GM23338 (cell line): ENCODE data around the gene HABP4. TPM values are rescaled to one million over a fixed set of nuclear protein-coding genes. Genes with fewer than 3 reads are reported as not detected.

ENCODE experiments used
- ATAC-seq: fragments of 200-7000 bp; cut with Tn5 transposase; 3 replicates; pipeline ENCODE4 v1.9.1; 2020
- DNase-seq: peaks from one replicate; pipeline ENCODE4 v3.0.0-alpha.2; 2015; ENCODE audit warnings: low spot score
- H2AFZ ChIP-seq: fragments of 200-600 bp; sonication (generic); 2 replicates; pipeline ENCODE4 v1.8.0; 2016; ENCODE audit warnings: antibody characterized with exemption, mild to moderate bottlenecking, moderate library complexity
- H3F3A ChIP-seq: fragments of 200-600 bp; sonication (generic); replicated peaks from 2 replicates; pipeline ENCODE4 v1.8.0; 2017; ENCODE audit warnings: antibody characterized with exemption, mixed run types, low read depth
- H3K27ac ChIP-seq: fragments of 200-600 bp; sonication (generic); 2 replicates; pipeline ENCODE4 v1.6.1; 2016; ENCODE audit warnings: low read depth
- H3K27me3 ChIP-seq: fragments of 200-600 bp; sonication (generic); 2 replicates; pipeline ENCODE4 v1.8.0; 2016; ENCODE audit warnings: mild to moderate bottlenecking, mixed run types, moderate library complexity; ENCODE audit not compliant: insufficient read depth
- H3K36me3 ChIP-seq: fragments of 200-600 bp; sonication (generic); 2 replicates; pipeline ENCODE4 v1.8.0; 2016; ENCODE audit warnings: mild to moderate bottlenecking; ENCODE audit not compliant: insufficient read depth
- H3K4me1 ChIP-seq: fragments of 200-600 bp; sonication (generic); 2 replicates; pipeline ENCODE4 v1.8.0; 2016; ENCODE audit warnings: mild to moderate bottlenecking, moderate library complexity; ENCODE audit not compliant: insufficient read depth
- H3K4me2 ChIP-seq: fragments of 200-600 bp; sonication (generic); 2 replicates; pipeline ENCODE4 v1.7.1; 2017; ENCODE audit warnings: mixed run types
- H3K4me3 ChIP-seq: fragments of 200-600 bp; sonication (generic); 2 replicates; pipeline ENCODE4 v1.6.1; 2016; ENCODE audit warnings: mixed run types
- H3K79me2 ChIP-seq: fragments of 200-600 bp; sonication (generic); replicated peaks from 2 replicates; pipeline ENCODE4 v1.8.0; 2017; ENCODE audit warnings: mild to moderate bottlenecking; ENCODE audit not compliant: insufficient read depth
- H3K9me2 ChIP-seq: fragments of 200-600 bp; sonication (generic); 2 replicates; pipeline ENCODE4 v1.8.0; 2017; ENCODE audit not compliant: insufficient read depth
- H4K20me1 ChIP-seq: fragments of 200-600 bp; sonication (generic); replicated peaks from 2 replicates; pipeline ENCODE4 v1.8.0; 2017; ENCODE audit warnings: mild to moderate bottlenecking; ENCODE audit not compliant: insufficient read depth
- H3K27ac Mint-ChIP-seq: 2 replicates; pipeline ENCODE4 v1.8.0; 2020; ENCODE audit warnings: inconsistent platforms, mild to moderate bottlenecking, moderate library complexity, mixed read lengths
- H3K27me3 Mint-ChIP-seq: 3 replicates; pipeline ENCODE4 v1.8.0; 2022; ENCODE audit warnings: low read depth, mild to moderate bottlenecking, moderate library complexity, mixed read lengths, inconsistent platforms; ENCODE audit not compliant: insufficient read depth, poor library complexity
- H3K36me3 Mint-ChIP-seq: 3 replicates; pipeline ENCODE4 v1.8.0; 2021; ENCODE audit warnings: low read depth, mild to moderate bottlenecking, inconsistent platforms, moderate library complexity, mixed read lengths
- H3K4me1 Mint-ChIP-seq: 3 replicates; pipeline ENCODE4 v1.8.0; 2020; ENCODE audit warnings: mild to moderate bottlenecking, inconsistent platforms, mixed read lengths
- H3K4me3 Mint-ChIP-seq: 3 replicates; pipeline ENCODE4 v1.8.0; 2021; ENCODE audit warnings: moderate library complexity, mild to moderate bottlenecking, inconsistent platforms, mixed read lengths
- H3K9me3 Mint-ChIP-seq: 3 replicates; pipeline ENCODE4 v1.8.0; 2020; ENCODE audit warnings: moderate library complexity, mild to moderate bottlenecking, inconsistent platforms, mixed read lengths
- CREB1 ChIP-seq: fragments of 250-450 bp; sonication (Bioruptor Pico); IDR thresholded peaks from 2 replicates; pipeline ENCODE4 v1.5.0; 2020; ENCODE audit warnings: low read depth, mild to moderate bottlenecking, moderate library complexity
- CTCF ChIP-seq, 2 experiments: fragments of 200-600 bp in 1 of 2; sonication (generic) in 1 of 2; conservative IDR thresholded peaks; 2 replicates each; pipeline versions ENCODE4 v1.5.1 to v1.6.1; 2016 to 2017; ENCODE audit warnings: antibody characterized with exemption in 2 of 2, low read depth in 2 of 2, mild to moderate bottlenecking in 2 of 2, moderate library complexity in 1 of 2
- ETS1 ChIP-seq: IDR thresholded peaks from 2 replicates; pipeline ENCODE4 v1.6.1; 2016; ENCODE audit warnings: antibody characterized with exemption
- EZH2 ChIP-seq: fragments of 200-600 bp; sonication (generic); IDR thresholded peaks from one replicate; pipeline ENCODE4 v1.8.0; 2017; ENCODE audit warnings: antibody characterized with exemption, mild to moderate bottlenecking, low read depth; ENCODE audit not compliant: unreplicated experiment
- EZH2phosphoT487 ChIP-seq: fragments of 200-600 bp; sonication (generic); IDR thresholded peaks from one replicate; pipeline ENCODE4 v1.8.1; 2018; ENCODE audit warnings: antibody characterized with exemption; ENCODE audit not compliant: unreplicated experiment
- JUNB ChIP-seq: IDR thresholded peaks from one replicate; pipeline ENCODE4 v1.6.1; 2016; ENCODE audit warnings: antibody characterized with exemption; ENCODE audit not compliant: unreplicated experiment
- NANOG ChIP-seq: IDR thresholded peaks from 2 replicates; pipeline ENCODE4 v1.6.1; 2016; ENCODE audit warnings: antibody characterized with exemption, borderline replicate concordance
- POLR2AphosphoS5 ChIP-seq: IDR thresholded peaks from 2 replicates; pipeline ENCODE4 v1.6.1; 2016; ENCODE audit warnings: antibody characterized with exemption, low read depth
- STAT1 ChIP-seq: IDR thresholded peaks from one replicate; pipeline ENCODE4 v1.6.1; 2016; ENCODE audit warnings: antibody characterized with exemption; ENCODE audit not compliant: unreplicated experiment
- ZNF114 ChIP-seq: fragments of 250-450 bp; sonication (Bioruptor Pico); IDR thresholded peaks from 2 replicates; pipeline ENCODE4 v1.5.0; 2020; ENCODE audit warnings: mild to moderate bottlenecking, moderate library complexity
- ZNF331 ChIP-seq: fragments of 250-450 bp; sonication (Bioruptor Pico); IDR thresholded peaks from 2 replicates; pipeline ENCODE4 v1.5.0; 2020; ENCODE audit warnings: low read depth, mild to moderate bottlenecking, moderate library complexity
- polyA plus RNA-seq: library from polyadenylated mRNA; unstranded; fragments of >200 nt; fragmentation: Nextera tagmentation; extraction: Ambion mirVana; gene quantifications from 2 replicates; pipeline ENCODE4 v1.2.1, GENCODE V29; 2016
- total RNA-seq: library from RNA; depleted of rRNA; stranded (reverse); fragments of >200 nt; shearing (Covaris generic); gene quantifications from 2 replicates; pipeline ENCODE4 v1.2.3, GENCODE V29; 2014
- TF ChIP-seq, protein P1 (sequence below): fragments of 250-450 bp; sonication (Bioruptor Pico); IDR thresholded peaks from 2 replicates; pipeline ENCODE4 v1.5.0; 2020; ENCODE audit warnings: mild to moderate bottlenecking, moderate library complexity
- TF ChIP-seq, protein P2 (sequence below): IDR thresholded peaks from one replicate; pipeline ENCODE4 v1.6.1; 2018; ENCODE audit warnings: antibody characterized with exemption; ENCODE audit not compliant: unreplicated experiment

HABP4 gene
- total and polyA plus RNA-seq, 2 experiments from 2014 or later = 8.8 to 9.9 TPM

DNA sequence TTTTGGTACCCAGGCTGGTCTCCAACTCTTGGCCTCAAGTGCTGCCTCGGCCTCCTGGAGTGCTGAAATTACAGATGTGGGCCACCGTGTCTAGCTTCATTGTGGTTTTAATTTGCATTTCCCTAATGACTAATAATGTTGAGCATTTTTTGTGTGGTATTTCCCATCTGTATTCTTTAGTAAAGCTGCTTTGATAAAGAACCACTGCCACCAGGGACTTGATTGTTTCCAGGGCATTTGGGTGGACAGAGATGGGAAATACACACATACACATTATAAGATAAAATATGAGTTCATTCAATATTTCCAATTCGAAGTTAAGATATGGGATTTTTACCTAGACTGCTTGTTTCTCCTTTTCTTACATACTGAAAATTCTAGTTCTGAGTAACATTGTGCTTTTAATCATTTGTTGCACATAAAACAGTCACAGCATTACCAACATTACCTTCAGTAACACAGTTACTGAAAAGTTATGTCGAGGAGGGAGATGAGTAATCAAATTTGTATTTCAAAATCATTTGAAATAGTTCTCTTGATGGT, 28.9 kb downstream of the HABP4 start:
- no peak for ATAC-seq
- no peak overlapping the region for H3K4me2 ChIP-seq
- no peaks in the 10 kb centered on the region for H3K4me1 Mint-ChIP-seq

More for the DNA sequence above, 28.9 kb downstream of the HABP4 start:
- Histone ChIP-seq H3F3A (no peaks in the 10 kb centered on the region), H3K9me2 (no peaks in the 10 kb centered on the region), H4K20me1 (no peaks in the 10 kb centered on the region), H2AFZ (no peak overlapping the region), H3K4me1 (no peaks in the 10 kb centered on the region), H3K79me2 (no peaks in the 10 kb centered on the region), H3K27ac (no peak overlapping the region), H3K27me3 (no peaks in the 10 kb centered on the region), H3K36me3 (peaks cover 5% of the 10 kb centered on the region; the same call in 1 of the 2 replicates), H3K4me3 (no peak overlapping the region)
- DNase-seq = no peak
- Mint-ChIP-seq H3K9me3 (no peaks in the 10 kb centered on the region), H3K27me3 (no peaks in the 10 kb centered on the region), H3K4me3 (no peak overlapping the region), H3K27ac (no peak overlapping the region), H3K36me3 (no peaks in the 10 kb centered on the region)
- no peak for TF ChIP-seq CREB1 (CRISPR knock-in tag)
- TF ChIP-seq STAT1 = no peak
- no peak for TF ChIP-seq POLR2AphosphoS5
- TF ChIP-seq, protein P1, sequence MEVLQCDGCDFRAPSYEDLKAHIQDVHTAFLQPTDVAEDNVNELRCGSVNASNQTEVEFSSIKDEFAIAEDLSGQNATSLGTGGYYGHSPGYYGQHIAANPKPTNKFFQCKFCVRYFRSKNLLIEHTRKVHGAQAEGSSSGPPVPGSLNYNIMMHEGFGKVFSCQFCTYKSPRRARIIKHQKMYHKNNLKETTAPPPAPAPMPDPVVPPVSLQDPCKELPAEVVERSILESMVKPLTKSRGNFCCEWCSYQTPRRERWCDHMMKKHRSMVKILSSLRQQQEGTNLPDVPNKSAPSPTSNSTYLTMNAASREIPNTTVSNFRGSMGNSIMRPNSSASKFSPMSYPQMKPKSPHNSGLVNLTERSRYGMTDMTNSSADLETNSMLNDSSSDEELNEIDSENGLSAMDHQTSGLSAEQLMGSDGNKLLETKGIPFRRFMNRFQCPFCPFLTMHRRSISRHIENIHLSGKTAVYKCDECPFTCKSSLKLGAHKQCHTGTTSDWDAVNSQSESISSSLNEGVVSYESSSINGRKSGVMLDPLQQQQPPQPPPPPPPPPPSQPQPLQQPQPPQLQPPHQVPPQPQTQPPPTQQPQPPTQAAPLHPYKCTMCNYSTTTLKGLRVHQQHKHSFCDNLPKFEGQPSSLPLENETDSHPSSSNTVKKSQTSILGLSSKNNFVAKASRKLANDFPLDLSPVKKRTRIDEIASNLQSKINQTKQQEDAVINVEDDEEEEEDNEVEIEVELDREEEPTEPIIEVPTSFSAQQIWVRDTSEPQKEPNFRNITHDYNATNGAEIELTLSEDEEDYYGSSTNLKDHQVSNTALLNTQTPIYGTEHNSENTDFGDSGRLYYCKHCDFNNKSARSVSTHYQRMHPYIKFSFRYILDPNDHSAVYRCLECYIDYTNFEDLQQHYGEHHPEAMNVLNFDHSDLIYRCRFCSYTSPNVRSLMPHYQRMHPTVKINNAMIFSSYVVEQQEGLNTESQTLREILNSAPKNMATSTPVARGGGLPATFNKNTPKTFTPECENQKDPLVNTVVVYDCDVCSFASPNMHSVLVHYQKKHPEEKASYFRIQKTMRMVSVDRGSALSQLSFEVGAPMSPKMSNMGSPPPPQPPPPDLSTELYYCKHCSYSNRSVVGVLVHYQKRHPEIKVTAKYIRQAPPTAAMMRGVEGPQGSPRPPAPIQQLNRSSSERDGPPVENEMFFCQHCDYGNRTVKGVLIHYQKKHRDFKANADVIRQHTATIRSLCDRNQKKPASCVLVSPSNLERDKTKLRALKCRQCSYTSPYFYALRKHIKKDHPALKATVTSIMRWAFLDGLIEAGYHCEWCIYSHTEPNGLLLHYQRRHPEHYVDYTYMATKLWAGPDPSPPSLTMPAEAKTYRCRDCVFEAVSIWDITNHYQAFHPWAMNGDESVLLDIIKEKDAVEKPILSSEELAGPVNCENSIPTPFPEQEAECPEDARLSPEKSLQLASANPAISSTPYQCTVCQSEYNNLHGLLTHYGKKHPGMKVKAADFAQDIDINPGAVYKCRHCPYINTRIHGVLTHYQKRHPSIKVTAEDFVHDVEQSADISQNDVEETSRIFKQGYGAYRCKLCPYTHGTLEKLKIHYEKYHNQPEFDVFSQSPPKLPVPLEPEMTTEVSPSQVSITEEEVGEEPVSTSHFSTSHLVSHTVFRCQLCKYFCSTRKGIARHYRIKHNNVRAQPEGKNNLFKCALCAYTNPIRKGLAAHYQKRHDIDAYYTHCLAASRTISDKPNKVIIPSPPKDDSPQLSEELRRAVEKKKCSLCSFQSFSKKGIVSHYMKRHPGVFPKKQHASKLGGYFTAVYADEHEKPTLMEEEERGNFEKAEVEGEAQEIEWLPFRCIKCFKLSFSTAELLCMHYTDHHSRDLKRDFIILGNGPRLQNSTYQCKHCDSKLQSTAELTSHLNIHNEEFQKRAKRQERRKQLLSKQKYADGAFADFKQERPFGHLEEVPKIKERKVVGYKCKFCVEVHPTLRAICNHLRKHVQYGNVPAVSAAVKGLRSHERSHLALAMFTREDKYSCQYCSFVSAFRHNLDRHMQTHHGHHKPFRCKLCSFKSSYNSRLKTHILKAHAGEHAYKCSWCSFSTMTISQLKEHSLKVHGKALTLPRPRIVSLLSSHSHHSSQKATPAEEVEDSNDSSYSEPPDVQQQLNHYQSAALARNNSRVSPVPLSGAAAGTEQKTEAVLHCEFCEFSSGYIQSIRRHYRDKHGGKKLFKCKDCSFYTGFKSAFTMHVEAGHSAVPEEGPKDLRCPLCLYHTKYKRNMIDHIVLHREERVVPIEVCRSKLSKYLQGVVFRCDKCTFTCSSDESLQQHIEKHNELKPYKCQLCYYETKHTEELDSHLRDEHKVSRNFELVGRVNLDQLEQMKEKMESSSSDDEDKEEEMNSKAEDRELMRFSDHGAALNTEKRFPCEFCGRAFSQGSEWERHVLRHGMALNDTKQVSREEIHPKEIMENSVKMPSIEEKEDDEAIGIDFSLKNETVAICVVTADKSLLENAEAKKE (CRISPR knock-in tag) = no peak
- no peak for TF ChIP-seq EZH2phosphoT487
- no peak for TF ChIP-seq ETS1
- TF ChIP-seq JUNB = no peak
- TF ChIP-seq ZNF331 = no peak
- TF ChIP-seq, protein P2, sequence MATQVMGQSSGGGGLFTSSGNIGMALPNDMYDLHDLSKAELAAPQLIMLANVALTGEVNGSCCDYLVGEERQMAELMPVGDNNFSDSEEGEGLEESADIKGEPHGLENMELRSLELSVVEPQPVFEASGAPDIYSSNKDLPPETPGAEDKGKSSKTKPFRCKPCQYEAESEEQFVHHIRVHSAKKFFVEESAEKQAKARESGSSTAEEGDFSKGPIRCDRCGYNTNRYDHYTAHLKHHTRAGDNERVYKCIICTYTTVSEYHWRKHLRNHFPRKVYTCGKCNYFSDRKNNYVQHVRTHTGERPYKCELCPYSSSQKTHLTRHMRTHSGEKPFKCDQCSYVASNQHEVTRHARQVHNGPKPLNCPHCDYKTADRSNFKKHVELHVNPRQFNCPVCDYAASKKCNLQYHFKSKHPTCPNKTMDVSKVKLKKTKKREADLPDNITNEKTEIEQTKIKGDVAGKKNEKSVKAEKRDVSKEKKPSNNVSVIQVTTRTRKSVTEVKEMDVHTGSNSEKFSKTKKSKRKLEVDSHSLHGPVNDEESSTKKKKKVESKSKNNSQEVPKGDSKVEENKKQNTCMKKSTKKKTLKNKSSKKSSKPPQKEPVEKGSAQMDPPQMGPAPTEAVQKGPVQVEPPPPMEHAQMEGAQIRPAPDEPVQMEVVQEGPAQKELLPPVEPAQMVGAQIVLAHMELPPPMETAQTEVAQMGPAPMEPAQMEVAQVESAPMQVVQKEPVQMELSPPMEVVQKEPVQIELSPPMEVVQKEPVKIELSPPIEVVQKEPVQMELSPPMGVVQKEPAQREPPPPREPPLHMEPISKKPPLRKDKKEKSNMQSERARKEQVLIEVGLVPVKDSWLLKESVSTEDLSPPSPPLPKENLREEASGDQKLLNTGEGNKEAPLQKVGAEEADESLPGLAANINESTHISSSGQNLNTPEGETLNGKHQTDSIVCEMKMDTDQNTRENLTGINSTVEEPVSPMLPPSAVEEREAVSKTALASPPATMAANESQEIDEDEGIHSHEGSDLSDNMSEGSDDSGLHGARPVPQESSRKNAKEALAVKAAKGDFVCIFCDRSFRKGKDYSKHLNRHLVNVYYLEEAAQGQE = no peak
- TF ChIP-seq EZH2 = no peak
- TF ChIP-seq NANOG = no peak
- TF ChIP-seq ZNF114 (CRISPR knock-in tag) = no peak
- no peak for TF ChIP-seq CTCF (conservative IDR thresholded peaks at IDR 0.05; ENCODE audit: low read depth in 2 of 2)
